Keratinocyte (primary cell): ENCODE measurements around the gene TNFSF10. TPM values are rescaled to one million over a fixed set of nuclear protein-coding genes. Genes with fewer than 3 reads are reported as not detected.
A peak's percentile ranks its signal among the peaks of the same experiment; 100 is the strongest.

Source experiments
- DNase-seq: peaks from one replicate; pipeline ENCODE4 v3.0.0-alpha.2; 2011; ENCODE audit warnings: low read depth, missing footprints, low spot score
- FAIRE-seq: peaks from 2 replicates; lab custom pipeline; 2011; peaks lifted over from hg19 to GRCh38; lab: Jason Lieb, UNC
- H2AFZ ChIP-seq: 2 replicates; pipeline ENCODE4 v1.6.0; 2012; ENCODE audit warnings: low read length, control low read depth, inconsistent platforms; ENCODE audit not compliant: control insufficient read depth
- H3K27ac ChIP-seq: 2 replicates; pipeline ENCODE4 v1.5.1; 2011; ENCODE audit warnings: low read length; ENCODE audit not compliant: control insufficient read depth, insufficient read depth
- H3K27me3 ChIP-seq: 3 replicates; pipeline ENCODE4 v1.6.0; 2011; ENCODE audit warnings: low read length; ENCODE audit not compliant: control insufficient read depth, insufficient read depth; ENCODE audit errors: extremely low read depth
- H3K36me3 ChIP-seq, 2 experiments: 2 replicates in 1 of 2; 3 replicates in 1 of 2; pipeline ENCODE4 v1.5.1; 2011; ENCODE audit warnings: low read length in 2 of 2, mild to moderate bottlenecking in 1 of 2; ENCODE audit not compliant: control insufficient read depth in 2 of 2, insufficient read depth in 2 of 2; ENCODE audit errors: extremely low read depth in 1 of 2
- H3K4me1 ChIP-seq: 3 replicates; pipeline ENCODE4 v1.5.1; 2011; ENCODE audit warnings: low read length; ENCODE audit not compliant: control insufficient read depth, insufficient read depth; ENCODE audit errors: extremely low read depth
- H3K4me2 ChIP-seq: 3 replicates; pipeline ENCODE4 v1.6.0; 2011; ENCODE audit warnings: low read depth, low read length; ENCODE audit not compliant: control insufficient read depth, insufficient read depth; ENCODE audit errors: extremely low read depth
- H3K4me3 ChIP-seq, 3 experiments: fragments of 200-600 bp in 1 of 3; sonication (generic) in 1 of 3; 2 replicates in 2 of 3; 3 replicates in 1 of 3; pipeline ENCODE4 v1.5.1; 2011 to 2016; ENCODE audit warnings: low read length in 3 of 3, mild to moderate bottlenecking in 3 of 3, control low read depth in 2 of 3, inconsistent platforms in 1 of 3, low read depth in 1 of 3, mixed read lengths in 1 of 3, mixed run types in 1 of 3, moderate library complexity in 1 of 3; ENCODE audit not compliant: control insufficient read depth in 2 of 3, insufficient read depth in 2 of 3; ENCODE audit errors: extremely low read depth in 1 of 3
- H3K79me2 ChIP-seq: 2 replicates; pipeline ENCODE4 v1.6.0; 2012; ENCODE audit warnings: low read length; ENCODE audit not compliant: control insufficient read depth, insufficient read depth
- H3K9ac ChIP-seq: 3 replicates; pipeline ENCODE4 v1.6.0; 2011; ENCODE audit warnings: low read length; ENCODE audit not compliant: control insufficient read depth, insufficient read depth; ENCODE audit errors: extremely low read depth
- H3K9me1 ChIP-seq: 3 replicates; pipeline ENCODE4 v1.6.0; 2011; ENCODE audit warnings: low read length; ENCODE audit not compliant: control insufficient read depth, insufficient read depth; ENCODE audit errors: extremely low read depth
- H3K9me3 ChIP-seq: 2 replicates; pipeline ENCODE4 v1.5.1; 2012; ENCODE audit warnings: low read depth, low read length; ENCODE audit not compliant: control insufficient read depth
- H4K20me1 ChIP-seq: 3 replicates; pipeline ENCODE4 v1.6.0; 2011; ENCODE audit warnings: low read length; ENCODE audit not compliant: control insufficient read depth, insufficient read depth; ENCODE audit errors: extremely low read depth
- EZH2 ChIP-seq: IDR thresholded peaks from one replicate; pipeline ENCODE4 v1.6.1; 2012; ENCODE audit warnings: inconsistent platforms, mild to moderate bottlenecking, low read length, moderate library complexity
- dilution Hi-C: fragments of 300-500 bp; cut with MboI; formaldehyde crosslinking; loops from one replicate; pipeline ENCODE4 v1.7.0; 2020; ENCODE audit warnings: low sequenced_read_pairs; ENCODE audit not compliant: extremely low pct_ligation_motif_present
- polyA minus RNA-seq, 3 experiments: library from RNA; depleted of rRNA, polyadenylated mRNA; stranded (reverse); fragments of >200 nt; gene quantifications; 1 replicate in 1 of 3; 2 replicates in 1 of 3; 3 replicates in 1 of 3; pipeline ENCODE4 v1.2.3, GENCODE V29; 2011
- polyA plus RNA-seq, 5 experiments: library from polyadenylated mRNA; depleted of rRNA in 3 of 5; stranded (reverse) in 3 of 5; stranded (forward) in 1 of 5; unstranded in 1 of 5; fragments of >200 nt; gene quantifications; 1 replicate in 1 of 5; 2 replicates in 3 of 5; 3 replicates in 1 of 5; pipeline versions ENCODE4 v1.2.1 to v1.2.3, GENCODE V29; 2011 to 2012; ENCODE audit warnings: missing spikeins in 2 of 5, low read depth in 1 of 5, low replicate concordance in 1 of 5
- TF ChIP-seq, protein P1 (sequence below), 3 experiments: IDR thresholded peaks in 1 of 3; conservative IDR thresholded peaks in 1 of 3; optimal IDR thresholded peaks in 1 of 3; 2 replicates in 2 of 3; 3 replicates in 1 of 3; pipeline versions ENCODE3 to v1.5.1; 2011; ENCODE audit warnings: low read length in 3 of 3, mild to moderate bottlenecking in 3 of 3, moderate library complexity in 2 of 3, control low read depth in 1 of 3, inconsistent platforms in 1 of 3; ENCODE audit not compliant: insufficient read depth in 2 of 3; ENCODE audit errors: extremely low read depth in 1 of 3

TNFSF10 gene
- 21.7 to 47.2 TPM (median 22.2 TPM) in 3 replicates for polyA plus RNA-seq
- 30.2 TPM for polyA plus RNA-seq (2011; ENCODE audit: low read depth)
- 8.4 and 14.6 TPM in 2 replicates for polyA plus RNA-seq (2011; cell fraction: cytosol; rRNA removed)
- polyA plus RNA-seq (2011; cell fraction: nucleus; rRNA removed): 39.4 and 45.3 TPM in 2 replicates
- polyA plus RNA-seq (2012; ENCODE audit: low replicate concordance): 18.6 and 28.6 TPM in 2 replicates
- 17.3 to 42.2 TPM (median 17.9 TPM) in 3 replicates for polyA minus RNA-seq
- polyA minus RNA-seq (2011; cell fraction: cytosol; rRNA and poly(A)+ RNA removed): 4.6 TPM
- polyA minus RNA-seq (2011; cell fraction: nucleus; rRNA and poly(A)+ RNA removed): 27.8 and 41.7 TPM in 2 replicates

DNA sequence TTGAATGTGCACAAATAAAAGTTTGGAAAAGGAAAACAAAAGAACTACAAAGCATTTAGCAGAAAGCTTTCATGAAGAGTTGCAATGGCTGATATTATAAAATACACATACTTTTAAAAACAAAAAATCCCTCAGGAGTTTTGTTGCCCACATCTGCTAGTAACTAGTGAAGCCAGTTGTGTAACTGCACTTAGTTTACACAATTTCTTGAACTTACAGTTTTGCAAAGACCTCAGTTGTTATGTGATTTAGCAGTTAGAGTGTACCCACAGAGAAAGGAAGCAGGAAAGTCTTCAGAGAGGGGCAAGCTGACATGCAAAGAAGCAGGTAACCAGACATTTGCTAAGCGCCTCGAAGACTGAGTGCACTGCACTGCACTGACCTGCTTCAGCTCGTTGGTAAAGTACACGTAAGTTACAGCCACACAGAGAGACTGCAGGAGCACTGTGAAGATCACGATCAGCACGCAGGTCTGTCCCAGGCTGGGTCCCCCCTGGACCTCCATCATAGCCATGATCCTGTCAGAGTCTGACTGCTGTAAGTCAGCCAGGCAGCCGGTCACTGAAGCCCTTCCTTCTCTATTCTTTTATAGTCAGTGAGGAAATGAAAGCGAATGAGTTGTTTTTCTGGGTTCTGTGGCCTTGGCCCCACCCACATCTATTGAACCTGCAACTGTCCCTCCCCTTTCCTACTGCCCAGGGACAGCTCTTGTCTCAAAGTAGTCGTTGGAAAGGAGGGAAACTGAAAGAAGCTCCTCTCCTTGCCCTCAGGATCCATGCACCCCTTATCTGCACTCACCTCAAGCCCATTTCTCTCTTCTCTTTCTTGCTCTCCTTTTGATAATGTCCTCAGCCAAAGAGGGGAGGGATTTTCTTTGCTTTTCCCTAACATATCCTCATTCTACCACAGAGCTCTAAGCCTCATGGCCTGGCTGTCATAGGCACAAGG lies at the start of gene TNFSF10:
Gene TNFSF10, minus strand, starts transcription at position 560 of the 948 bp plus-strand sequence. Its CDS starts 46 bp downstream, at position 514.
- dilution Hi-C loops: no loop called here
- no peaks in the 10 kb centered on the region for H4K20me1 ChIP-seq
- H3K27ac ChIP-seq: peak within 1 kb of the TSS; percentile 83
- H2AFZ ChIP-seq: peak within 1 kb of the TSS; percentile 95
- peak within 1 kb of the TSS; percentile 85 for H3K9ac ChIP-seq
- peak within 1 kb of the TSS; percentile 53 to 77 (median 73) for H3K4me3 ChIP-seq
- peak within 1 kb of the TSS; percentile 88 for H3K4me2 ChIP-seq
- FAIRE-seq: peak; percentile 77
- DNase-seq: no peak
- no peaks in the 10 kb centered on the region for H3K36me3 ChIP-seq
- no peak for TF ChIP-seq EZH2
- no peaks in the 10 kb centered on the region for H3K27me3 ChIP-seq
- no peaks in the 10 kb centered on the region for H3K79me2 ChIP-seq
- peaks cover 30% of the 10 kb centered on the region for H3K4me1 ChIP-seq
- no peaks in the 10 kb centered on the region for H3K9me1 ChIP-seq
- H3K9me3 ChIP-seq: no peaks in the 10 kb centered on the region

DNA sequence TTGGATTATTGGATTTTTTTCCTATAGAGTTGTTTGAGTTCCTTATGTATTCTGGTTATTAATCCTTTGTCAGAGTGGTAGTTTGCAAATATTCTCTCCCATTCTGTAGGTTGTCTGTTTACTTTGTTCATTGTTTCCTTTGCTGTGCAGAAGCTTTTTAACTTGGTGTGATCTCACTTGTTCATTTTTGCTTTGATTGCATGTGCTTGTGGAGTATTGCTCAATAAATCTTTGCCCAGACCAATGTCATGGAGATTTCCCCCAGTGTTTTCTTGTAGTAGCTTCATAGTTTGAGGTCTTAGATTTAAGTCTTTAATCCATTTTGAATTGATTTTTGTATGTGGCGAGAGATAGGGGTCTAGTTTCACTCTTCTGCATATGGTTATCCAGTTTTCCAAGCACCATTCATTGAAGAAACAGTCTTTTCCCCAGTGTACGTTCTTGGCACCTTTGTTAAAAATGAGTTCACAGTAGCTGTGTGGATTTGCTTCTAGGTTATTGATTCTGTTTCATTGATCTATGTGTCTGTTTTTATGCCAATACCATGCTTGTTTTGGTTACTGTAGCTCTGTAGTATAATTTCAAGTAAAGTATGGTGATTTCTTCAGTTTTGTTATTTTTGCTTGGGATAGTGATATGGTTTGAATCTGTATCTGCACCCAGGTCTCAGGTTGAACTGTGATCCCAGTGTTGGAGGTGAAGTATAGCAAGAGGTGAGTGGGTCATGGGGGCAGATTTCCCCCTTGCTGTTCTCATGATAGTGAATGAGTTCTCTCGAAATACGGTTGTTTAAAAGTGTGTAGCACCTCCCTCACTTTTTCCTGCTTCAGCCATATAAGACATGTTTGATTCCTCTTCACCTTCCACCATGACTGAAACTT lies 46.1 kb upstream of the TNFSF10 start:
- DNase-seq (no peak), FAIRE-seq (no peak)
- Histone ChIP-seq H3K27ac (no peak overlapping the region), H3K9me1 (no peaks in the 10 kb centered on the region), H4K20me1 (no peaks in the 10 kb centered on the region), H3K9ac (no peak overlapping the region), H3K79me2 (no peaks in the 10 kb centered on the region), H3K36me3 (no peaks in the 10 kb centered on the region), H3K4me1 (no peaks in the 10 kb centered on the region), H3K4me3 (no peak overlapping the region), H3K27me3 (no peaks in the 10 kb centered on the region), H3K9me3 (no peaks in the 10 kb centered on the region), H2AFZ (no peak overlapping the region), H3K4me2 (no peak overlapping the region)
- TF ChIP-seq EZH2: no peak
- TF ChIP-seq, protein P1, sequence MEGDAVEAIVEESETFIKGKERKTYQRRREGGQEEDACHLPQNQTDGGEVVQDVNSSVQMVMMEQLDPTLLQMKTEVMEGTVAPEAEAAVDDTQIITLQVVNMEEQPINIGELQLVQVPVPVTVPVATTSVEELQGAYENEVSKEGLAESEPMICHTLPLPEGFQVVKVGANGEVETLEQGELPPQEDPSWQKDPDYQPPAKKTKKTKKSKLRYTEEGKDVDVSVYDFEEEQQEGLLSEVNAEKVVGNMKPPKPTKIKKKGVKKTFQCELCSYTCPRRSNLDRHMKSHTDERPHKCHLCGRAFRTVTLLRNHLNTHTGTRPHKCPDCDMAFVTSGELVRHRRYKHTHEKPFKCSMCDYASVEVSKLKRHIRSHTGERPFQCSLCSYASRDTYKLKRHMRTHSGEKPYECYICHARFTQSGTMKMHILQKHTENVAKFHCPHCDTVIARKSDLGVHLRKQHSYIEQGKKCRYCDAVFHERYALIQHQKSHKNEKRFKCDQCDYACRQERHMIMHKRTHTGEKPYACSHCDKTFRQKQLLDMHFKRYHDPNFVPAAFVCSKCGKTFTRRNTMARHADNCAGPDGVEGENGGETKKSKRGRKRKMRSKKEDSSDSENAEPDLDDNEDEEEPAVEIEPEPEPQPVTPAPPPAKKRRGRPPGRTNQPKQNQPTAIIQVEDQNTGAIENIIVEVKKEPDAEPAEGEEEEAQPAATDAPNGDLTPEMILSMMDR (optimal IDR thresholded peaks at IDR 0.05 in 1 of 3, IDR thresholded peaks at IDR 0.05 in 1 of 3, conservative IDR thresholded peaks at IDR 0.05 in 1 of 3; ENCODE audit: extremely low read depth in 1 of 3, insufficient read depth in 2 of 3, low read length in 3 of 3): no peak
- dilution Hi-C loops: no loop called here
